Chondrocyte (in vitro differentiated cells): Measurements from ENCODE around the gene POLN. TPM values are rescaled to one million over a fixed set of nuclear protein-coding genes. Genes with fewer than 3 reads are reported as not detected.

Source experiments
- DNase-seq: peaks from one replicate; pipeline ENCODE4 v3.0.0; 2021; ENCODE audit warnings: mixed read lengths, low spot score
- H3K27ac Mint-ChIP-seq: one replicate; pipeline ENCODE4 v1.8.0; 2021; ENCODE audit warnings: mild to moderate bottlenecking, moderate library complexity, mixed read lengths; ENCODE audit not compliant: unreplicated experiment
- H3K27me3 Mint-ChIP-seq: 2 replicates; pipeline ENCODE4 v1.8.0; 2021; ENCODE audit warnings: low read depth, mixed read lengths
- H3K36me3 Mint-ChIP-seq: 2 replicates; pipeline ENCODE4 v1.8.0; 2021; ENCODE audit warnings: low read depth, mixed read lengths
- H3K4me1 Mint-ChIP-seq: 2 replicates; pipeline ENCODE4 v1.8.0; 2021; ENCODE audit warnings: low read depth, mild to moderate bottlenecking, mixed read lengths
- H3K4me3 Mint-ChIP-seq: one replicate; pipeline ENCODE4 v1.8.0; 2021; ENCODE audit warnings: mild to moderate bottlenecking, moderate library complexity, mixed read lengths; ENCODE audit not compliant: unreplicated experiment
- H3K9me3 Mint-ChIP-seq: 2 replicates; pipeline ENCODE4 v1.8.0; 2021; ENCODE audit warnings: low read depth, mixed read lengths
- long read RNA-seq: library from polyadenylated mRNA; stranded (forward); transcript quantifications from one replicate; pipeline ENCODE4 v2.0.0, GENCODE V29; 2021
- total RNA-seq: library from RNA; stranded (reverse); gene quantifications from 3 replicates; pipeline ENCODE4 v1.2.1, GENCODE V29; 2021
- TF ChIP-seq, protein P1 (sequence below): fragments of 200-600 bp; sonication (generic); IDR thresholded peaks from 2 replicates; pipeline ENCODE4 v1.5.0; 2021; ENCODE audit warnings: antibody characterized with exemption, mild to moderate bottlenecking, moderate library complexity

The POLN gene
- total RNA-seq: 3.8 to 9.1 TPM (median 5.5 TPM) in 3 replicates
- long read RNA-seq, partial matches to known transcripts: 0 of 4 reads
- long read RNA-seq, other reads (novel, unspliced or antisense): 4 of 4 reads

DNA sequence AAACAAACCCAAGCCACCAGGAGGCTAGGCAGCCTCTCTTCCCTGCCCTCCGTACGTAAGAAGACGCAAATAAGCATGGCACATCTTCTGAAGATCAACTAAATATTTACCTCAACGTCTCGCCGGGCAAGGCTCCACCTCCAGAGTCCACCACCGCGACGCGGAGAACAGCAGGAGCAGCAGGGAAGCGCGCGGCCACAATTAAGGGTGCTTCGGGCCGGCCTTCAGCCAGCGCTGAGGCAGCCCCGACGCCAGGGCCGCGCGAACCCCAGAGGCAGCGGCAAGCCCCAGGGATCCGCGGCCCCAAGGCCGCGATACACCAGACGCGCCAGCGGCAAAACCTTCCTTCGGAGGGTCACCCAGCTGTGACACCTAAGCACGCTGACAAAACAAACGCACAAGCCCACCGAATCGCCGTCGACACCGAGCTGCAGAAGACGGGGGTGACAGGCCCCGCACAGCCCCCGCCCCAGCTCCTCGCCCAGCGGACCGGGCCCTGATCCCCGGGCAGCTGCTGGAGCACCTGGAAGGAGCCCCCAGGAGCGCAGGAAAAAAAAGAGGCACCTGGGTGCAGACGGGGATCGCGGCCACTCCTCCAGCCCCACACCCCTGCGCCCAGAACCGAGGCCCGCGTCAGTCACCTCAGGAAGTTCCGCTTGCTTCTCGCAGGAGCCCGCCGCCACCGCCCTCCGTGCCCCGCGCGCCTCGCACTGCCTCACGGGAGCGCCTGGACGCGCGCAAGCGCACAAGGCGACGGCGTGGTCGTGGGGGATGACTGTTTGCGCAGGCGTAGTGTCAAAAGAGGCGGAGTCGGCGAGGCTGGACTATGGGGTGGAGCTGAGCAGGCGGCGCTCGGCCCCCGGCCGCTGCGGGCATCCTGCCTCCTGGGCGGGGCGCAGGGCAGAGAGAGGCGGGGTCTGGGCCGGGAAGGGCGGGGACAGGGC is at the start of gene POLN, which contains the start of gene HAUS3:
TSS of gene POLN (minus strand) at position 712 of the 944 bp plus-strand sequence. CDS start 12,890 bp downstream, outside the sequence.
TSS of gene HAUS3 (minus strand) at position 712 of the 944 bp plus-strand sequence. CDS start 1,175 bp downstream, outside the sequence.
- Mint-ChIP-seq H3K4me3 (peak within 1 kb of the TSS; percentile 85), H3K27ac (peak within 1 kb of the TSS; percentile 77), H3K36me3 (peaks cover 1% of the 10 kb centered on the region), H3K4me1 (peaks cover 53% of the 10 kb centered on the region), H3K9me3 (no peaks in the 10 kb centered on the region), H3K27me3 (no peaks in the 10 kb centered on the region)
- DNase-seq: peak; percentile 99
- TF ChIP-seq, protein P1, sequence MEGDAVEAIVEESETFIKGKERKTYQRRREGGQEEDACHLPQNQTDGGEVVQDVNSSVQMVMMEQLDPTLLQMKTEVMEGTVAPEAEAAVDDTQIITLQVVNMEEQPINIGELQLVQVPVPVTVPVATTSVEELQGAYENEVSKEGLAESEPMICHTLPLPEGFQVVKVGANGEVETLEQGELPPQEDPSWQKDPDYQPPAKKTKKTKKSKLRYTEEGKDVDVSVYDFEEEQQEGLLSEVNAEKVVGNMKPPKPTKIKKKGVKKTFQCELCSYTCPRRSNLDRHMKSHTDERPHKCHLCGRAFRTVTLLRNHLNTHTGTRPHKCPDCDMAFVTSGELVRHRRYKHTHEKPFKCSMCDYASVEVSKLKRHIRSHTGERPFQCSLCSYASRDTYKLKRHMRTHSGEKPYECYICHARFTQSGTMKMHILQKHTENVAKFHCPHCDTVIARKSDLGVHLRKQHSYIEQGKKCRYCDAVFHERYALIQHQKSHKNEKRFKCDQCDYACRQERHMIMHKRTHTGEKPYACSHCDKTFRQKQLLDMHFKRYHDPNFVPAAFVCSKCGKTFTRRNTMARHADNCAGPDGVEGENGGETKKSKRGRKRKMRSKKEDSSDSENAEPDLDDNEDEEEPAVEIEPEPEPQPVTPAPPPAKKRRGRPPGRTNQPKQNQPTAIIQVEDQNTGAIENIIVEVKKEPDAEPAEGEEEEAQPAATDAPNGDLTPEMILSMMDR: peak; percentile 36

DNA sequence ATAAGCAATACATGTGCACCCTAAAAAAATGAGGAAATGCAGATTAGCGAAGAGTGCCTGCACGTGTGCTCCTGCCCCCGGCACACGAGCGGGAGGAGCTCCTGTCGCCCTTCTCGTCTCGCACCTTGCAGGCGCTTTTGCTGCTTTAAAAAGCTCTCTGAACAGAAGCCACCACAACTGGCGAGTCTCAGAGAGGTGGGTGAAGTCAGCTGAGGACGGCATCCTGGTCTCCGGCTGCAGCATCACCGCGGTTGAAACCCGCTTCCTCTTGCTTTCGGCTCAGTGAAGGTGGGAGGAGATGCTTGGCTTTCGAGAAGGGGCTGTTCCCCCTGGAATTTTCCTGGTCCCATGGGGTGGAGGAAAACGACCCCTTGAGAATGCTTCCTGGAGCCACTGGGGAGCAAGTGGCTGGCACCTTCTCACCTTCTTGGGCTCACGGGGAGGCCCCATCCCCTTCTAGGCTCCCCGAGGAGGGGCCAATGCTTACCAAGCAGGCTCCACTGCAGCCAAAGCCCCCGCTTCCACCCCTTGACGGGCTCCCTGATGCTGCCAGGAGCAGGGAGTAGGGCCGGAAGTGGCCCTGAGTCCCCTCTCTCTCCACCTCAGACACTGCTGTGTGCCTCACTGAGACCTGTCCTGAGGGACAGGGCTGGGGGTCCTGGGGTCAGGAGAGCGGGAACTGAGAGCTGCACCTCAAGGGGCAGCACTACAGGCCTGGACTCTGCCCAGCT is 49.2 kb upstream of the POLN start:
- Mint-ChIP-seq H3K27me3 (peaks cover 3% of the 10 kb centered on the region), H3K4me3 (no peak overlapping the region), H3K4me1 (peaks cover 3% of the 10 kb centered on the region), H3K9me3 (peaks cover 7% of the 10 kb centered on the region), H3K27ac (no peak overlapping the region), H3K36me3 (peaks cover 6% of the 10 kb centered on the region)
- TF ChIP-seq, protein P1: no peak
- peak; percentile 85 for DNase-seq

DNA sequence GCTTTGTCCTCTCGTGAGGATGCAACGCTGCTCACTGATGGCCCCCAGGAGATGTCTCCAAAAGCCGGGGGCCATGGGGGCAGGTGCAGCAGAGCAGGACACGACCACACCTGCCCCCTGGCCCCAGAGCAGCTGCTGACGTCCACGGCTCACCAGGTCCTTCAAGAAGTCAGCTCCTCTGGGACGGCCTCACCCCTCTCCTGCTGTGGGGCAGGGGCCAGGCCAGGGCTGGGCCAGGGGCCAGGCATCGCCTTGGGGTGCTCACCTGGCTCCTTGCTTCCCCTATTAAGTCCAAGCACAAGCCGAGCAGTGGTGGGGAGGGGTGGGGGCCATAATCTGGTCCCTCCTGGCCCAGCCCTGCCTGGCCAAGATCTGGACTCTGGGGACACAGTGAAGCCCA is 48.6 kb upstream of the POLN start:
- H3K9me3 Mint-ChIP-seq: peaks cover 7% of the 10 kb centered on the region
- H3K27me3 Mint-ChIP-seq: peaks cover 3% of the 10 kb centered on the region
- peaks cover 6% of the 10 kb centered on the region for H3K36me3 Mint-ChIP-seq
- TF ChIP-seq, protein P1: no peak
- no peak overlapping the region for H3K4me3 Mint-ChIP-seq
- peaks cover 4% of the 10 kb centered on the region for H3K4me1 Mint-ChIP-seq
- DNase-seq: peak; percentile 77
- H3K27ac Mint-ChIP-seq: no peak overlapping the region

DNA sequence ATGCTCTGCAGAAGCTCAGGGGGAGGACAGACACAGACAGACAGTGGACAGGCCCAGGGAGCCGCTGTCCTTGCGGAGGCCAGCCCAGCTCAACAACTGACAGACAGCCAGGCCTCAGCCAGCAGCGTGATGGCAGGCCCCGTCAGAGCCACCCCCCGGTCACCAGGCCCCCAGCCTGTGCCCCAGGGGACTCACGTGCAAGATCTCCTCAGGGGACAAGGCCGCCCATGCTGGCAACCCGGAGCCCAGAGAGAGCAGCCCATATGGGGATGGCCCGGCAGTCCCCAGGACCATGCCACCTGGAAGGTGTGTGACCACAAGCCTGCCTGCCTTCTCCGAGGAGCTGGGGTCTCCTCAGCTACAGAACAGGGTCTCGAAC is 48.0 kb upstream of the POLN start:
- Mint-ChIP-seq H3K4me1 (peaks cover 7% of the 10 kb centered on the region), H3K36me3 (peaks cover 6% of the 10 kb centered on the region), H3K27ac (no peak overlapping the region), H3K4me3 (no peak overlapping the region), H3K27me3 (peaks cover 3% of the 10 kb centered on the region), H3K9me3 (peaks cover 7% of the 10 kb centered on the region)
- TF ChIP-seq, protein P1: no peak
- DNase-seq: no peak
